ENCODE data around the gene AMH.

The AMH gene

DNA sequence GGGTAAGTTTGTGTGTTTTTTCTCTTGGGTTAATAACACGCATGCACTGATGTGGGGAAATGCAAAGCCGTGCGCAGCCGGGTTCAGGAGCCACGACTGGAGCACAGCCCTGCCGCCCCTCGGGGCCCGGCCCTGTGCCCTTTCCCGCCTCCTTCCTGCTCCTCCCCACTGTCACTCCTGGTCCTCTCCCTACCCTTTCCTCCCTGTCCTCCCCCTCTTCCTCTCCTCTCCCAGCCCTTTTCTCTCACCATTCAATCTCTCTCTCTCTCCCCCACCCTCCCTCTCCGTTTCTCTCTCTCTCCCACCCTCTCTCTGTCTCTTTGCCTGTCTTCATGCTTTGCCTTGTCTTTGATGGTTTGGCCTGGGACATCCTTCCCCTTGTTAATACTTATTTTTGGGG is 40.1 kb upstream of the AMH start:
- Histone ChIP-seq H3K9ac (ENCODE audit: low read depth, low read length, poor library complexity) (no peak overlapping the region), H3K4me2 (ENCODE audit: insufficient read depth, low read length, poor library complexity, severe bottlenecking) (no peak overlapping the region), H3K36me3 (replicated peaks in 1 of 2; ENCODE audit: control insufficient read depth in 2 of 2, insufficient read depth in 2 of 2, low read length in 2 of 2) (peaks cover 50 to 97% of the 10 kb centered on the region in 2 donors), H2AFZ (ENCODE audit: low read length) (no peak overlapping the region), H4K91ac (ENCODE audit: low read depth, low read length, poor library complexity) (no peak overlapping the region), H2AK5ac (ENCODE audit: low read depth, low read length) (no peak overlapping the region), H3K18ac (ENCODE audit: low read length) (no peak overlapping the region), H2BK5ac (ENCODE audit: low read length) (no peak overlapping the region), H3K4me3 (ENCODE audit: low read length in 2 of 2) (no peak overlapping the region), H4K8ac (ENCODE audit: low read depth, low read length) (no peak overlapping the region), H3K27ac (replicated peaks; ENCODE audit: low read length) (no peak overlapping the region), H3K79me1 (ENCODE audit: low read depth, low read length) (peaks cover 19% of the 10 kb centered on the region), H2BK120ac (ENCODE audit: low read depth, low read length) (no peak overlapping the region), H2BK12ac (ENCODE audit: low read length) (no peak overlapping the region), H3K9me3 (replicated peaks in 1 of 2; ENCODE audit: control insufficient read depth in 2 of 2, insufficient read depth in 1 of 2, low read depth in 1 of 2, low read length in 2 of 2) (peaks cover 0 to 4% of the 10 kb centered on the region in 2 donors), H3K4ac (ENCODE audit: low read length) (no peak overlapping the region), H3K14ac (ENCODE audit: low read length) (no peak overlapping the region), H2BK15ac (ENCODE audit: low read length) (no peak overlapping the region), H3K23ac (ENCODE audit: low read depth, low read length, poor library complexity) (no peak overlapping the region), H3K27me3 (ENCODE audit: control insufficient read depth in 3 of 3, insufficient read depth in 3 of 3, low read depth in 1 of 3, low read length in 3 of 3) (no peaks in the 10 kb centered on the region), H3K4me1 (ENCODE audit: control insufficient read depth in 2 of 2, insufficient read depth in 1 of 2, low read depth in 1 of 2, low read length in 2 of 2) (peaks cover 0 to 9% of the 10 kb centered on the region in 2 donors)
- WGBS, 2 donors (ENCODE audit: extremely low coverage in 2 of 2, insufficient read length in 2 of 2, insufficient replicate concordance in 1 of 2), result 100% methylated on average over 1 of the region's 10 CpGs; no CpG with 5 or more reads in 1 of the 2 donors
- DNase-seq (ENCODE audit: low spot score), result no peak

GRCh38 chr19:2209408-2209807 is 39.7 kb upstream of the AMH start:
- Histone ChIP-seq H3K27ac (replicated peaks; ENCODE audit: low read length) (no peak overlapping the region), H3K79me1 (ENCODE audit: low read depth, low read length) (peaks cover 18% of the 10 kb centered on the region), H3K9ac (ENCODE audit: low read depth, low read length, poor library complexity) (peak overlapping the region; percentile 21), H2BK15ac (ENCODE audit: low read length) (no peak overlapping the region), H3K18ac (ENCODE audit: low read length) (no peak overlapping the region), H3K4me3 (ENCODE audit: low read length in 2 of 2) (no peak overlapping the region), H3K4me1 (ENCODE audit: control insufficient read depth in 2 of 2, insufficient read depth in 1 of 2, low read depth in 1 of 2, low read length in 2 of 2) (peaks cover 0 to 9% of the 10 kb centered on the region in 2 donors), H2BK5ac (ENCODE audit: low read length) (peak overlapping the region; percentile 75), H3K9me3 (replicated peaks in 1 of 2; ENCODE audit: control insufficient read depth in 2 of 2, insufficient read depth in 1 of 2, low read depth in 1 of 2, low read length in 2 of 2) (peaks cover 0 to 3% of the 10 kb centered on the region in 2 donors), H4K91ac (ENCODE audit: low read depth, low read length, poor library complexity) (no peak overlapping the region), H3K14ac (ENCODE audit: low read length) (peak overlapping the region; percentile 63), H4K8ac (ENCODE audit: low read depth, low read length) (no peak overlapping the region), H3K36me3 (replicated peaks in 1 of 2; ENCODE audit: control insufficient read depth in 2 of 2, insufficient read depth in 2 of 2, low read length in 2 of 2) (peaks cover 49 to 97% of the 10 kb centered on the region in 2 donors), H2AFZ (ENCODE audit: low read length) (no peak overlapping the region), H2BK120ac (ENCODE audit: low read depth, low read length) (no peak overlapping the region), H3K27me3 (ENCODE audit: control insufficient read depth in 3 of 3, insufficient read depth in 3 of 3, low read depth in 1 of 3, low read length in 3 of 3) (no peaks in the 10 kb centered on the region), H3K4me2 (ENCODE audit: insufficient read depth, low read length, poor library complexity, severe bottlenecking) (no peak overlapping the region), H2BK12ac (ENCODE audit: low read length) (peak overlapping the region; percentile 22), H3K23ac (ENCODE audit: low read depth, low read length, poor library complexity) (no peak overlapping the region), H2AK5ac (ENCODE audit: low read depth, low read length) (no peak overlapping the region), H3K4ac (ENCODE audit: low read length) (no peak overlapping the region)
- WGBS, 2 donors (ENCODE audit: extremely low coverage in 2 of 2, insufficient read length in 2 of 2, insufficient replicate concordance in 1 of 2), result no CpG with 5 or more reads among the region's 17 CpGs
- DNase-seq (ENCODE audit: low spot score), result no peak

- no peak overlapping the region for H2AFZ ChIP-seq (ENCODE audit: low read length)
- peak overlapping the region; percentile 39 for H2BK5ac ChIP-seq (ENCODE audit: low read length)
- H3K27me3 ChIP-seq (ENCODE audit: control insufficient read depth in 3 of 3, insufficient read depth in 3 of 3, low read depth in 1 of 3, low read length in 3 of 3), result no peaks in the 10 kb centered on the region
- no peak overlapping the region for H3K27ac ChIP-seq (replicated peaks; ENCODE audit: low read length)
- H3K9me3 ChIP-seq (replicated peaks in 1 of 2; ENCODE audit: control insufficient read depth in 2 of 2, insufficient read depth in 1 of 2, low read depth in 1 of 2, low read length in 2 of 2), result peaks cover 0 to 3% of the 10 kb centered on the region in 2 donors
- no peak overlapping the region for H3K4ac ChIP-seq (ENCODE audit: low read length)
- H3K4me3 ChIP-seq (ENCODE audit: low read length in 2 of 2), result no peak overlapping the region
- H3K79me1 ChIP-seq (ENCODE audit: low read depth, low read length), result peaks cover 17% of the 10 kb centered on the region
- H3K4me1 ChIP-seq (ENCODE audit: control insufficient read depth in 2 of 2, insufficient read depth in 1 of 2, low read depth in 1 of 2, low read length in 2 of 2), result peaks cover 0 to 9% of the 10 kb centered on the region in 2 donors
- H3K9ac ChIP-seq (ENCODE audit: low read depth, low read length, poor library complexity), result no peak overlapping the region
- no peak overlapping the region for H3K4me2 ChIP-seq (ENCODE audit: insufficient read depth, low read length, poor library complexity, severe bottlenecking)
- peaks cover 53 to 99% of the 10 kb centered on the region in 2 donors for H3K36me3 ChIP-seq (replicated peaks in 1 of 2; ENCODE audit: control insufficient read depth in 2 of 2, insufficient read depth in 2 of 2, low read length in 2 of 2)
- H2BK15ac ChIP-seq (ENCODE audit: low read length), result no peak overlapping the region
- no peak overlapping the region for H2AK5ac ChIP-seq (ENCODE audit: low read depth, low read length)
- no peak overlapping the region for H3K18ac ChIP-seq (ENCODE audit: low read length)
- no peak for DNase-seq (ENCODE audit: low spot score)
- H2BK120ac ChIP-seq (ENCODE audit: low read depth, low read length), result no peak overlapping the region
- H4K8ac ChIP-seq (ENCODE audit: low read depth, low read length), result no peak overlapping the region
- WGBS, 2 donors (ENCODE audit: extremely low coverage in 2 of 2, insufficient read length in 2 of 2, insufficient replicate concordance in 1 of 2), result no CpG with 5 or more reads among the region's 21 CpGs
- peak overlapping the region; percentile 30 for H4K91ac ChIP-seq (ENCODE audit: low read depth, low read length, poor library complexity)
- H3K14ac ChIP-seq (ENCODE audit: low read length), result no peak overlapping the region
- no peak overlapping the region for H2BK12ac ChIP-seq (ENCODE audit: low read length)
- no peak overlapping the region for H3K23ac ChIP-seq (ENCODE audit: low read depth, low read length, poor library complexity)
Measured at GRCh38 chr19:2210206-2210605, 38.9 kb upstream of the AMH start.

DNA sequence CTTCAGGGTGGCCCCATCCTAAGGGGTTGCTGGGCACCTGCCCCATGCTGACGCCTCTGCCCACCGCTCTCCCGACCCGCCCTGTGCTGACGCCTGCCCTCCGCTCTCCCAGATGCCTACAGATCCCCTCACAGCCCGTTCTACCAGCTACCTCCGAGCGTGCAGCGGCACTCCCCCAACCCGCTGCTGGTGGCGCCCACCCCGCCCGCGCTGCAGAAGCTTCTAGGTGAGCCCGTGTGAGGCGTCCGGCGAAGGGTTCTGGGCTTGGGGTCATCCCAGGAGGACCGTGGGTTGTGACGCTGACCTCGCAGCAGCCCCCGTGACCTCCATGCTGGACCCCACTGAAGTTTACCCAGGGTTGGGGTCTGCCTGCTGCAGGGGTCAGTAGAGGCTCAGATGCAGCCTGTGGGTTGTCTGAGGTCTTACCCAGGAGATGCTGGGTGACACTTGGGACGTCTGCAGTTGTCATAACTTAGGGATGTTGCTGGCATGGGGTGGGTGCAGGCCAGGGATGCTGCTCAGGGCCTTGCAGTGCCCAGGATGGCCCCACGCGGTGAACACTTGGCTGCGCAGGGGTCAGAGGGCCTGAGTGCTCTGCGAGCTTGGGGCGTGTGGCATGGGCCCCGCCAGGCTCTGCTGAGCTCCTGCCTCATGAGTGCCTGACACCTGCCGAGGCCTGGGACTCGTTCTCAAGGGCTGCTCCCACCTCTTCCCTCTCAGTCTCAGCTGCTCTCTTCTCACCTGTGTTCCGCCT is 38.0 kb upstream of the AMH start:
- Histone ChIP-seq H4K8ac (ENCODE audit: low read depth, low read length) (no peak overlapping the region), H3K4me2 (ENCODE audit: insufficient read depth, low read length, poor library complexity, severe bottlenecking) (no peak overlapping the region), H3K36me3 (replicated peaks in 1 of 2; ENCODE audit: control insufficient read depth in 2 of 2, insufficient read depth in 2 of 2, low read length in 2 of 2) (peaks cover 61 to 100% of the 10 kb centered on the region in 2 donors), H2AK5ac (ENCODE audit: low read depth, low read length) (no peak overlapping the region), H2BK15ac (ENCODE audit: low read length) (no peak overlapping the region), H3K27me3 (ENCODE audit: control insufficient read depth in 3 of 3, insufficient read depth in 3 of 3, low read depth in 1 of 3, low read length in 3 of 3) (no peaks in the 10 kb centered on the region), H3K4ac (ENCODE audit: low read length) (no peak overlapping the region), H3K14ac (ENCODE audit: low read length) (no peak overlapping the region), H3K79me1 (ENCODE audit: low read depth, low read length) (peaks cover 18% of the 10 kb centered on the region), H3K9me3 (replicated peaks in 1 of 2; ENCODE audit: control insufficient read depth in 2 of 2, insufficient read depth in 1 of 2, low read depth in 1 of 2, low read length in 2 of 2) (peaks cover 0 to 3% of the 10 kb centered on the region in 2 donors), H2BK5ac (ENCODE audit: low read length) (no peak overlapping the region), H3K4me3 (ENCODE audit: low read length in 2 of 2) (peak overlapping the region in 1 of 2 donors; percentile 20), H2AFZ (ENCODE audit: low read length) (no peak overlapping the region), H3K23ac (ENCODE audit: low read depth, low read length, poor library complexity) (peak overlapping the region; percentile 43), H3K4me1 (ENCODE audit: control insufficient read depth in 2 of 2, insufficient read depth in 1 of 2, low read depth in 1 of 2, low read length in 2 of 2) (peaks cover 0 to 9% of the 10 kb centered on the region in 2 donors), H2BK12ac (ENCODE audit: low read length) (no peak overlapping the region), H3K9ac (ENCODE audit: low read depth, low read length, poor library complexity) (peak overlapping the region; percentile 81), H4K91ac (ENCODE audit: low read depth, low read length, poor library complexity) (no peak overlapping the region), H2BK120ac (ENCODE audit: low read depth, low read length) (no peak overlapping the region), H3K27ac (replicated peaks; ENCODE audit: low read length) (no peak overlapping the region), H3K18ac (ENCODE audit: low read length) (no peak overlapping the region)
- no CpG with 5 or more reads among the region's 33 CpGs for WGBS, 2 donors (ENCODE audit: extremely low coverage in 2 of 2, insufficient read length in 2 of 2, insufficient replicate concordance in 1 of 2)
- no peak for DNase-seq (ENCODE audit: low spot score)
